Fibroblast of mammary gland (primary cell): Measurements from ENCODE around the gene IFT52.

Source experiments
- DNase-seq: peaks from one replicate; pipeline ENCODE4 v3.0.0-alpha.2; 2010; ENCODE audit warnings: low read depth
- H3K4me3 ChIP-seq: 2 replicates; pipeline ENCODE4 v1.5.1; 2011; ENCODE audit warnings: low read depth, mild to moderate bottlenecking, low read length, moderate library complexity; ENCODE audit not compliant: control insufficient read depth
- TF ChIP-seq, protein P1 (sequence below): conservative IDR thresholded peaks from 2 replicates; pipeline ENCODE4 v1.5.1; 2011; ENCODE audit warnings: low read depth, low read length, inconsistent platforms; ENCODE audit not compliant: control insufficient read depth, insufficient read depth

IFT52 gene

DNA sequence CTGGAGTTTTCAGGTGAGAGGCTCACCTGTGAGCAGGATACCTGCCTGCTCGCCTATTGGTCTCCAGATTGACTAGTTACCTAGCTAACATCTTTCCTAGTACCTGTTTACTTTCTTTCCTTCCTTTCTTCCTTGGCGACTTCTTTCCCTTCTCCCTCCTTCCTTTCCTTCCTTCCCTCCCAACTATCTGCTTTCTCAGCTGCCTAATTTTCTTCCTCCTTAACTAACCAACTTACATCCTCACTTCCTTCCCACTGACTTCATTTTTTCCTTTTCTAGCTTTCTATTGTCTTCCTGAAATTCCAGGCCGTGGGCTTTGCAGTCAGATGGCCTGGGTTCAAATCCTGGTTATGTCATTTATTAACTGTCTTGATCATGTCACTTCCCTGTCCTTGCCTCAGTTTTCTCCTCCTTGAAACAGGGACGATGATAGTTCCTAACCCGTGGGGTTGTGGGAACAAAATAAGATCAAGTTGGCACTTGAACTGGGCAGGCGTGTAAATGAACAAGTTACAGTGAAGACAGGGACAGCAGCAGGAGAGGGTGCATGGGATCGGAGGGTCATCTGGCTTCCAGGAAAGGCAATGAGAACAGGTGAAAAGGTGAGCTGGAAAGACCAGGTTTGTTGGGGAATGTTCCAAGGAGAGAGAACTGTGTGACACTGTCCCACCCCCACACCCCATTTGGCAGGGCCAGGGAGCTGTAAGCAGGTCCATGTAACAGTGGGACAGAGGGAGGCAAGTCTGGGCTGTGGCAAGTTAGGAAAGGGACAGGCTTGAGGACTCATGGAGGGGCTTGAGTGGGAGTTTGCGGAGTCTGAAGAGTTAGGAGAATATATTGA, 31.4 kb upstream of the IFT52 start:
- no peak overlapping the region for H3K4me3 ChIP-seq
- no peak for DNase-seq
- TF ChIP-seq, protein P1, sequence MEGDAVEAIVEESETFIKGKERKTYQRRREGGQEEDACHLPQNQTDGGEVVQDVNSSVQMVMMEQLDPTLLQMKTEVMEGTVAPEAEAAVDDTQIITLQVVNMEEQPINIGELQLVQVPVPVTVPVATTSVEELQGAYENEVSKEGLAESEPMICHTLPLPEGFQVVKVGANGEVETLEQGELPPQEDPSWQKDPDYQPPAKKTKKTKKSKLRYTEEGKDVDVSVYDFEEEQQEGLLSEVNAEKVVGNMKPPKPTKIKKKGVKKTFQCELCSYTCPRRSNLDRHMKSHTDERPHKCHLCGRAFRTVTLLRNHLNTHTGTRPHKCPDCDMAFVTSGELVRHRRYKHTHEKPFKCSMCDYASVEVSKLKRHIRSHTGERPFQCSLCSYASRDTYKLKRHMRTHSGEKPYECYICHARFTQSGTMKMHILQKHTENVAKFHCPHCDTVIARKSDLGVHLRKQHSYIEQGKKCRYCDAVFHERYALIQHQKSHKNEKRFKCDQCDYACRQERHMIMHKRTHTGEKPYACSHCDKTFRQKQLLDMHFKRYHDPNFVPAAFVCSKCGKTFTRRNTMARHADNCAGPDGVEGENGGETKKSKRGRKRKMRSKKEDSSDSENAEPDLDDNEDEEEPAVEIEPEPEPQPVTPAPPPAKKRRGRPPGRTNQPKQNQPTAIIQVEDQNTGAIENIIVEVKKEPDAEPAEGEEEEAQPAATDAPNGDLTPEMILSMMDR: no peak

DNA sequence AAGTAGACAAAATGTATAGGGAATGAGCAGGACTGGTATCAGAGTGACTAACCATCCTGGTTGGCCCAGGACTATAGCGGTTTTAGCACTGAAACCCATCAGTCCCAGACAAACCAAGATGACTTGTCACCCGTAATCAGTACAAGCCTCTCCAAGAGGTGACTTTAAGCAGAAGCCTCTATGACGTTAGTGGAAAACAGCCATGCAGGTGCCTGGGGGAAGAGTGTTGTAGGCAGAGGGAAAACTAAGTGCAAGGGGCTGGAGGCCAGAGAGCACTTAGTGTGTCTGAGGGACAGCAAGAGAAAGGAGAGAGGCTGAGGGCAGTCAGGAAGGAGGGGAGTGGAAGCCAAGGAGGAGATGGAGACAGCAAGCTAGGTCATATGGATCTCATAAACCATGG, 29.8 kb upstream of the IFT52 start:
- TF ChIP-seq, protein P1: no peak
- H3K4me3 ChIP-seq: no peak overlapping the region
- no peak for DNase-seq

DNA sequence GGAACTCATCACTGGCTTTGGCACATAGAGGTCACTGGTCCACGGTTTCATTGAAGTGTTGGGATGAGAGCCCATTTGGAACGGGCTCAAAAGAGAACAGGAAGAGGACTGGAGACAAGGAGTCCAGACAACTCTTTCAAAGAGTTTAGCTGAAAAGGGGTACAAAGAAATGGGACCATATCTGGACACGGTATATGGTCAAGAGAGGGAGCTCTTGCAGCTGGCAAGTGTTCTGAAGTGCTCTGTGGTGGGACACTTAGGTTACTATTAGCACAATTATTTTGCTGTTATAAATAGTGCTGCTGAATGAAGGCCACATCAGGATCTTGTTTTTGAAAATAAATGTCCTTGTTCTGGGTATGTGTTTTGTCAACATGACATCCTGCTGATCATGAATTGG, 27.3 kb upstream of the IFT52 start:
- no peak overlapping the region for H3K4me3 ChIP-seq
- peak; percentile 16 for DNase-seq
- TF ChIP-seq, protein P1: peak; percentile 10

DNA sequence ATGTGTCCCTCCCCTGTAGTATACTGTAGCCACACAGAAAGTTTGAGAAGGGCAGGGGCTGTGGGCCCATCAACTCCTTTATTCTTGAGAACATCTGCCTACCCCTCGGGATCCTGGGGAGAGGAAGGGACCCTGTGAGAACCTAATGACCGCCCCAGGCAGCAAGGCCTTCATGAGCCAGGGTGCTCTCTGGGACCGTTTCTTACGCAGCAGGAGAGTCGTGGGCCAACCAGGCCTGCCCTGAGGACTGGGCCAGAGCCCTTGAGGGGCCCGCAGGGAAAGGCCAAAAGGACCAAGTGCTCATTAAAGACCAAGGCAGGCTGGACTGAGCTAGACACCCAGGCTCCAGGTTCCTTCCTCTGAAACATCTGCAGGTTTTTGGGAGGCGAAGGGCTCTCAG, 26.7 kb upstream of the IFT52 start:
- no peak overlapping the region for H3K4me3 ChIP-seq
- TF ChIP-seq, protein P1: no peak
- no peak for DNase-seq

DNA sequence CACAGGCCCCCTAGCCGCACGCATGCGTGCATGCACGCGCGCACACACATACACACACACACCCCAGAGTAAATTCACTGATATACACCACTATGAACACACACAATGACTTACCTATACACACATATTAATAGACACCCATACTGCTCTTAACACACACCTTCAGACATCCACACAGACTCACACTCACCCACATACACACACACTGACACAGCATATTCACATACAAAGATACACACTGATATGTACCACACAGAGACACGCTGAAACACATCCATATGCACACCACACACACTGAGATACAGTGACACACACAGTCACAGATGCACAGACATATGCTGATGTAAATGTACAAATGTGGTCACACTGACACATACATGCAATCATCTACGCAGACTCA, 26.3 kb upstream of the IFT52 start:
- TF ChIP-seq, protein P1: no peak
- H3K4me3 ChIP-seq: no peak overlapping the region
- no peak for DNase-seq

DNA sequence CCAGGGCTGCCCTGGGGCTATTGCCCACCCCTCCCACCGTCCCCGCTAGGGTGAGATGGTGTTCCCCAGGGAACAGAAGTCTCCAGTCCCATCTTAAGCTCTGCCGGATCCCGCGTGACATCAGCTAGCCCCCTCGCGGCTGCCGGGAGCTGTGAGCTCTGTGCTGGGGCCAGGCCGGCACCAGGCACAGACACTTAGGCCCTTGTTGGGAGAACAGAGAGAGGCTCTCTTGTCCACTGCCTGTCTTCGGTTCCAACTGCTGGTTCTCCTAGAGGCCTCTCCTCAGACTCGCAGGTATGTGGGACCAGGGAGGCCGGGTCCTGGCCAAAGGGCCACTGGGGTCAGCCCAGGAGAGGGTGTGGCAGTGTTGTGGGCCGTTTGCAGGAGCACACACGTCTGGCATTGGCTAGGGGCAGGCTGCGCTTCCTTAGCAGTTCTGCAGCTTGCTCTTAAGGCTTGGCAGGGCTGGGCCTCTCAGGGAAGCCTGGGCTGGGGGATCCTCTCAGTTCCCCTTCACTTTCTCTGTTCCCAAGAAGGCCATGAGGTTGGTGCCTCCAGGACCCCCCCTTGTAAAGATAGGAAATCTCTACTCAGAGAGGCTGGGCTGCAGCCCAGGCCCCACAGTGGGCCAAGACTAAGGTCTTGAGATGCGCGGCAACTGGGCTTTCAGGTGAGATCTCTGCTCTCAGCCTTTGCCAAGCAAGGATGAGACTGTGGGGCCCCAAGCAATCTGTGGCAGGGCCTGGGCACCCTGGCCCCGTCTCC, 25.6 kb upstream of the IFT52 start:
- TF ChIP-seq, protein P1: no peak

DNA sequence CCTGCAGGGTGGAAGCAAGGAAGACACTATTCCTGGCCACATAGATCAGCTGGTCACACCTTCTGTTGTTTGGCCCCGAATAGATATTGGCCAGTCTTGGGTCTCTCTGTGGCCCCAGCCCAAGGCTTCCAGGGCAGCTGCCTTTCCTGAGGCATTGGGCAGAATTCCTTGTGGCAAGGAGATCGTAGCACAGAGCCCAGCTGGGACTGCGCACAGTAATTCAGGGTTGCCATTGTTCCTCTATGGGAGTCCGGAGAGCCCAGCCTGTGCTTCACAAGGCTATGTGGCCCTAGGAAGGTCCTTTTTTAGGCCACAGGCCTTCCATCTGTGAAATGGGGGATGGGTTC, 25.0 kb upstream of the IFT52 start:
- H3K4me3 ChIP-seq: no peak overlapping the region
- DNase-seq: no peak
- TF ChIP-seq, protein P1: no peak

More for the DNA sequence above, 25.6 kb upstream of the IFT52 start:
- no peak for DNase-seq
- H3K4me3 ChIP-seq: no peak overlapping the region
